ENCODE data around the gene ATXN2.
"Not testable (repeated sequence)": the region's sequence is repeated elsewhere in the genome, so short reads cannot be mapped to it uniquely, and the experiment has no call there.

Gene ATXN2

GRCh38 chr12:111616177-111616623 is 17.1 kb upstream of the ATXN2 start:
- no peak overlapping the region for H3K4me3 ChIP-seq (ENCODE audit: low read length)
- no peak overlapping the region for H3K27ac ChIP-seq (ENCODE audit: low read depth, low read length)
- H3K4me1 ChIP-seq (ENCODE audit: control insufficient read depth, insufficient read depth, low read length): no peaks in the 10 kb centered on the region
- H3K27me3 ChIP-seq (ENCODE audit: control insufficient read depth, insufficient read depth, low read length): no peaks in the 10 kb centered on the region
- H3K9ac ChIP-seq (ENCODE audit: low read length): no peak overlapping the region
- no peaks in the 10 kb centered on the region for H3K36me3 ChIP-seq (ENCODE audit: control insufficient read depth, insufficient read depth, low read length)

GRCh38 chr12:111607239-111607638 is 8.1 kb upstream of the ATXN2 start:
- Histone ChIP-seq H3K9ac (ENCODE audit: low read length) (no peak overlapping the region), H3K4me3 (ENCODE audit: low read length) (no peak overlapping the region)

GRCh38 chr12:111606767-111607230 is 7.7 kb upstream of the ATXN2 start:
- Histone ChIP-seq H3K4me3 (ENCODE audit: low read length) (no peak overlapping the region), H3K9ac (ENCODE audit: low read length) (no peak overlapping the region), H3K36me3 (ENCODE audit: control insufficient read depth, insufficient read depth, low read length) (no peaks in the 10 kb centered on the region), H3K4me1 (ENCODE audit: control insufficient read depth, insufficient read depth, low read length) (no peaks in the 10 kb centered on the region), H3K27ac (ENCODE audit: low read depth, low read length) (no peak overlapping the region), H3K27me3 (ENCODE audit: control insufficient read depth, insufficient read depth, low read length) (no peaks in the 10 kb centered on the region)

More at GRCh38 chr12:111607239-111607638, 8.1 kb upstream of the ATXN2 start:
- Histone ChIP-seq H3K27ac (ENCODE audit: low read depth, low read length) (no peak overlapping the region), H3K4me1 (ENCODE audit: control insufficient read depth, insufficient read depth, low read length) (no peaks in the 10 kb centered on the region), H3K36me3 (ENCODE audit: control insufficient read depth, insufficient read depth, low read length) (no peaks in the 10 kb centered on the region), H3K27me3 (ENCODE audit: control insufficient read depth, insufficient read depth, low read length) (no peaks in the 10 kb centered on the region)

GRCh38 chr12:111605911-111606766 is 7.0 kb upstream of the ATXN2 start:
- Histone ChIP-seq H3K9ac (ENCODE audit: low read length) (no peak overlapping the region), H3K4me1 (ENCODE audit: control insufficient read depth, insufficient read depth, low read length) (no peaks in the 10 kb centered on the region), H3K27ac (ENCODE audit: low read depth, low read length) (no peak overlapping the region), H3K27me3 (ENCODE audit: control insufficient read depth, insufficient read depth, low read length) (no peaks in the 10 kb centered on the region), H3K4me3 (ENCODE audit: low read length) (no peak overlapping the region), H3K36me3 (ENCODE audit: control insufficient read depth, insufficient read depth, low read length) (no peaks in the 10 kb centered on the region)

GRCh38 chr12:111602857-111603256 is 3.7 kb upstream of the ATXN2 start:
- not testable (repeated sequence) for H3K4me3 ChIP-seq (ENCODE audit: low read length); H3K27me3 ChIP-seq (ENCODE audit: control insufficient read depth, insufficient read depth, low read length); H3K27ac ChIP-seq (ENCODE audit: low read depth, low read length); H3K4me1 ChIP-seq (ENCODE audit: control insufficient read depth, insufficient read depth, low read length); H3K9ac ChIP-seq (ENCODE audit: low read length); H3K36me3 ChIP-seq (ENCODE audit: control insufficient read depth, insufficient read depth, low read length)

- no peak overlapping the region for H3K4me3 ChIP-seq (ENCODE audit: low read length)
- no peaks in the 10 kb centered on the region for H3K36me3 ChIP-seq (ENCODE audit: control insufficient read depth, insufficient read depth, low read length)
Measured at GRCh38 chr12:111602348-111602747, 3.2 kb upstream of the ATXN2 start.

GRCh38 chr12:111600986-111601385 is 1.9 kb upstream of the ATXN2 start:
- not testable (repeated sequence) for H3K27ac ChIP-seq (ENCODE audit: low read depth, low read length); H3K4me1 ChIP-seq (ENCODE audit: control insufficient read depth, insufficient read depth, low read length); H3K4me3 ChIP-seq (ENCODE audit: low read length); H3K9ac ChIP-seq (ENCODE audit: low read length); H3K36me3 ChIP-seq (ENCODE audit: control insufficient read depth, insufficient read depth, low read length); H3K27me3 ChIP-seq (ENCODE audit: control insufficient read depth, insufficient read depth, low read length)

More at GRCh38 chr12:111602348-111602747, 3.2 kb upstream of the ATXN2 start:
- Histone ChIP-seq H3K9ac (ENCODE audit: low read length) (no peak overlapping the region), H3K27me3 (ENCODE audit: control insufficient read depth, insufficient read depth, low read length) (no peaks in the 10 kb centered on the region), H3K4me1 (ENCODE audit: control insufficient read depth, insufficient read depth, low read length) (peaks cover 3% of the 10 kb centered on the region), H3K27ac (ENCODE audit: low read depth, low read length) (no peak overlapping the region)

- no peaks in the 10 kb centered on the region for H3K36me3 ChIP-seq (ENCODE audit: control insufficient read depth, insufficient read depth, low read length)
- peaks cover 7% of the 10 kb centered on the region for H3K4me1 ChIP-seq (ENCODE audit: control insufficient read depth, insufficient read depth, low read length)
- peak overlapping the region; percentile 78 for H3K4me3 ChIP-seq (ENCODE audit: low read length)
- peak overlapping the region; percentile 92 for H3K27ac ChIP-seq (ENCODE audit: low read depth, low read length)
- H3K27me3 ChIP-seq (ENCODE audit: control insufficient read depth, insufficient read depth, low read length): no peaks in the 10 kb centered on the region
- H3K9ac ChIP-seq (ENCODE audit: low read length): no peak overlapping the region
Measured at GRCh38 chr12:111600205-111600642, 1.1 kb upstream of the ATXN2 start.

GRCh38 chr12:111599453-111600204 is 514 bp upstream of the ATXN2 start:
- H3K36me3 ChIP-seq (ENCODE audit: control insufficient read depth, insufficient read depth, low read length): no peaks in the 10 kb centered on the region
- H3K27me3 ChIP-seq (ENCODE audit: control insufficient read depth, insufficient read depth, low read length): no peaks in the 10 kb centered on the region
- peak overlapping the region; percentile 84 for H3K9ac ChIP-seq (ENCODE audit: low read length)
- H3K4me3 ChIP-seq (ENCODE audit: low read length): peak overlapping the region; percentile 78
- H3K27ac ChIP-seq (ENCODE audit: low read depth, low read length): peak overlapping the region; percentile 92
- H3K4me1 ChIP-seq (ENCODE audit: control insufficient read depth, insufficient read depth, low read length): peaks cover 7% of the 10 kb centered on the region

GRCh38 chr12:111597831-111598636 is 1.1 kb downstream of the ATXN2 start:
- peaks cover 9% of the 10 kb centered on the region for H3K4me1 ChIP-seq (ENCODE audit: control insufficient read depth, insufficient read depth, low read length)
- peak overlapping the region; percentile 92 for H3K27ac ChIP-seq (ENCODE audit: low read depth, low read length)
- peak overlapping the region; percentile 46 for H3K9ac ChIP-seq (ENCODE audit: low read length)
- no peaks in the 10 kb centered on the region for H3K36me3 ChIP-seq (ENCODE audit: control insufficient read depth, insufficient read depth, low read length)
- H3K4me3 ChIP-seq (ENCODE audit: low read length): peak overlapping the region; percentile 78
- no peaks in the 10 kb centered on the region for H3K27me3 ChIP-seq (ENCODE audit: control insufficient read depth, insufficient read depth, low read length)

- H3K36me3 ChIP-seq (ENCODE audit: control insufficient read depth, insufficient read depth, low read length): no peaks in the 10 kb centered on the region
- H3K27ac ChIP-seq (ENCODE audit: low read depth, low read length): peak overlapping the region; percentile 92
- peak overlapping the region; percentile 78 for H3K4me3 ChIP-seq (ENCODE audit: low read length)
- peak overlapping the region; percentile 46 for H3K9ac ChIP-seq (ENCODE audit: low read length)
- H3K4me1 ChIP-seq (ENCODE audit: control insufficient read depth, insufficient read depth, low read length): peaks cover 9% of the 10 kb centered on the region
- no peaks in the 10 kb centered on the region for H3K27me3 ChIP-seq (ENCODE audit: control insufficient read depth, insufficient read depth, low read length)
Measured at GRCh38 chr12:111596985-111597830, 1.9 kb downstream of the ATXN2 start.

All from rectal smooth muscle tissue (tissue), 1 donor.